Erythroblast (primary cell): Measurements from ENCODE around the gene HERC3.

Experiments
- GATA1 ChIP-seq: IDR thresholded peaks from 2 replicates; pipeline ENCODE4 v1.6.1; 2011; ENCODE audit warnings: low read depth, mild to moderate bottlenecking, control low read depth, low read length, moderate library complexity
- POLR2A ChIP-seq: IDR thresholded peaks from 2 replicates; pipeline ENCODE4 v1.6.1; 2011; ENCODE audit warnings: mild to moderate bottlenecking, low read length

DNA sequence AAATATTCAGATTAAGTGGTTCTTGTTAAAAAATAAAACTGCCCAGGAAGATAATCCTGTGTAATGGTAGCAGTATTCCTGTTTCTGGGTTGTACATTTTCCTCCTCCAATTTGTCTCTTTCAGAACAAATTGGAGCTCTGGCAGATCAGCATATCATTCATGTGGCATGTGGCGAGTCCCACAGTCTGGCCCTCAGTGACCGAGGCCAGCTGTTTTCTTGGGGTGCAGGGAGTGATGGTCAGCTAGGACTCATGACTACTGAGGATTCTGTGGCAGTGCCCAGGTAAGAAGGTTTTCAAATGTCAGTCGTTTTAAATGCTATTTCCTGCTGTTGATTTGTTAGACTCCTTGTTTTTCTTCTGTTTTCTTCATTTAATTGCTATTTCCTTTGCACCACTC, 57.4 kb downstream of the HERC3 start:
- TF ChIP-seq POLR2A (no peak), GATA1 (no peak)
